H1 (cell line): ENCODE data around the gene KCND3. TPM values are rescaled to one million over a fixed set of nuclear protein-coding genes. Genes with fewer than 3 reads are reported as not detected.

Source experiments
- ASH2L ChIP-seq: fragments of 200-600, 300-600 bp; sonication (generic); IDR thresholded peaks from one replicate; pipeline ENCODE4 v1.7.1; 2017; ENCODE audit warnings: low read length
- polyA plus RNA-seq, 7 experiments: library from polyadenylated mRNA; depleted of rRNA in 3 of 7; stranded (reverse) in 5 of 7; unstranded in 2 of 7; fragments of >200 nt in 5 of 7; fragments of 200-250 nt in 2 of 7; gene quantifications; 1 replicate in 5 of 7; 2 replicates in 1 of 7; 4 replicates in 1 of 7; pipeline versions ENCODE4 v1.2.1 to v1.2.3, GENCODE V29; 2011 to 2013; ENCODE audit warnings: missing spikeins in 2 of 7, mixed read lengths in 2 of 7
- total RNA-seq: library from RNA; stranded (reverse); fragmentation: NEBNext Ultra II Directional; extraction: Animal tissue kit (Norgen Biotek cat#: 25700); gene quantifications from 2 replicates; pipeline ENCODE4 v1.2.1, GENCODE V29; 2021

KCND3 gene
- total and polyA plus RNA-seq, 2 of the 8 experiments (the other 6 are each of a cell fraction or from before 2014, with no cell fraction given): 0.14 to 0.48 TPM

DNA sequence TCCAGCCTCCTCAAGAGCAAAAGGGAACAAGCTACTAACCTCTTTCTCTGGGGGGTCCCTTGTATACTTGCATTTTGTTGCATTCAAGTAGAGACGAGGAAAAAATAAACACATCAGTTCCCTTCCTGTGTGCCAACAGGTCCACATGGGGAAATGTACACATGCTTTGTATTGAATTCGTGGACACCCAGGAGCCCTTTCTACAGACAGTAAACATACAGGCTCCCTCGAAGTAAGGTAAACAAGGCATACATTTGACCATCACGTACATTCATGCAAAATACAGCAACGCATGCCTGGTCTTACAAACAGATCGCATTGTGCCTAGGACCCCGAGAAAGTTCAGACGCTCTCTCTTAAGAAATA, 1.1 kb downstream of the KCND3 start (continued):
- no peak for TF ChIP-seq ASH2L
